Measurements from ENCODE around the gene TENM4. TPM values are rescaled to one million over a fixed set of nuclear protein-coding genes. Genes with fewer than 3 reads are reported as not detected.

The TENM4 gene
- total RNA-seq, 2 donors from 2014 or later = 68.2 to 130 TPM

GRCh38 chr11:78748918-78749690, 691.7 kb downstream of the TENM4 start:
- Mint-ChIP-seq H3K27ac (no peak overlapping the region), H3K36me3 (ENCODE audit: low read depth) (peaks cover 27% of the 10 kb centered on the region), H3K4me1 (no peaks in the 10 kb centered on the region), H3K9me3 (no peaks in the 10 kb centered on the region), H3K27me3 (ENCODE audit: insufficient read depth) (no peaks in the 10 kb centered on the region), H3K4me3 (no peak overlapping the region)
- no peak overlapping the region for H3K27ac ChIP-seq (ENCODE audit: low read depth, low read length)
- no peaks in the 10 kb centered on the region for H3K9me3 ChIP-seq (ENCODE audit: control insufficient read depth, low read length)
- H3K36me3 ChIP-seq (ENCODE audit: control insufficient read depth, insufficient read depth, low read length) = no peaks in the 10 kb centered on the region
- no peak overlapping the region for H3K9ac ChIP-seq (ENCODE audit: extremely low read depth, low read length, poor library complexity, severe bottlenecking)
- TF ChIP-seq CTCF (conservative IDR thresholded peaks at IDR 0.05) = no peak
- no peak overlapping the region for H3K4me3 ChIP-seq (ENCODE audit: low read length)
- H3K27me3 ChIP-seq (ENCODE audit: control insufficient read depth, insufficient read depth, low read length, poor library complexity, severe bottlenecking) = no peaks in the 10 kb centered on the region
- DNase-seq = no peak
- no peaks in the 10 kb centered on the region for H3K4me1 ChIP-seq (ENCODE audit: control insufficient read depth, insufficient read depth, low read length)
- WGBS, 2 experiments (ENCODE audit: insufficient coverage in 1 of 2, insufficient read length in 1 of 2) = 89 to 93% methylated on average over 3 to 4 of the region's 7 CpGs

GRCh38 chr11:78744949-78745348, 695.9 kb downstream of the TENM4 start:
- H3K4me3 Mint-ChIP-seq = no peak overlapping the region
- no peak for DNase-seq

GRCh38 chr11:78744202-78744601, 696.6 kb downstream of the TENM4 start:
- no peak overlapping the region for H3K9ac ChIP-seq (ENCODE audit: extremely low read depth, low read length, poor library complexity, severe bottlenecking)

More at GRCh38 chr11:78744949-78745348, 695.9 kb downstream of the TENM4 start:
- H3K36me3 ChIP-seq (ENCODE audit: control insufficient read depth, insufficient read depth, low read length) = no peaks in the 10 kb centered on the region
- Mint-ChIP-seq H3K9me3 (no peaks in the 10 kb centered on the region), H3K27me3 (ENCODE audit: insufficient read depth) (no peaks in the 10 kb centered on the region), H3K36me3 (ENCODE audit: low read depth) (peaks cover 20% of the 10 kb centered on the region), H3K4me1 (peaks cover 8% of the 10 kb centered on the region), H3K27ac (no peak overlapping the region)
- TF ChIP-seq CTCF (conservative IDR thresholded peaks at IDR 0.05) = no peak
- WGBS, 2 experiments (ENCODE audit: insufficient coverage in 1 of 2, insufficient read length in 1 of 2) = 90 to 96% methylated on average over 3 to 4 of the region's 5 CpGs
- H3K27ac ChIP-seq (ENCODE audit: low read depth, low read length) = no peak overlapping the region
- no peaks in the 10 kb centered on the region for H3K4me1 ChIP-seq (ENCODE audit: control insufficient read depth, insufficient read depth, low read length)
- H3K27me3 ChIP-seq (ENCODE audit: control insufficient read depth, insufficient read depth, low read length, poor library complexity, severe bottlenecking) = no peaks in the 10 kb centered on the region
- H3K9ac ChIP-seq (ENCODE audit: extremely low read depth, low read length, poor library complexity, severe bottlenecking) = no peak overlapping the region
- H3K4me3 ChIP-seq (ENCODE audit: low read length) = no peak overlapping the region
- no peaks in the 10 kb centered on the region for H3K9me3 ChIP-seq (ENCODE audit: control insufficient read depth, low read length)

More at GRCh38 chr11:78744202-78744601, 696.6 kb downstream of the TENM4 start:
- DNase-seq = no peak
- H3K27ac ChIP-seq (ENCODE audit: low read depth, low read length) = no peak overlapping the region
- H3K9me3 Mint-ChIP-seq = no peaks in the 10 kb centered on the region
- no peaks in the 10 kb centered on the region for H3K27me3 ChIP-seq (ENCODE audit: control insufficient read depth, insufficient read depth, low read length, poor library complexity, severe bottlenecking)
- 92 to 98% methylated on average over 4 to 6 of the region's 6 CpGs for WGBS, 2 experiments (ENCODE audit: insufficient coverage in 1 of 2, insufficient read length in 1 of 2)
- H3K4me1 ChIP-seq (ENCODE audit: control insufficient read depth, insufficient read depth, low read length) = no peaks in the 10 kb centered on the region
- H3K4me1 Mint-ChIP-seq = peaks cover 8% of the 10 kb centered on the region
- H3K36me3 Mint-ChIP-seq (ENCODE audit: low read depth) = peaks cover 20% of the 10 kb centered on the region
- no peaks in the 10 kb centered on the region for H3K9me3 ChIP-seq (ENCODE audit: control insufficient read depth, low read length)
- H3K4me3 ChIP-seq (ENCODE audit: low read length) = no peak overlapping the region
- no peak for TF ChIP-seq CTCF (conservative IDR thresholded peaks at IDR 0.05)
- H3K36me3 ChIP-seq (ENCODE audit: control insufficient read depth, insufficient read depth, low read length) = no peaks in the 10 kb centered on the region
- H3K27me3 Mint-ChIP-seq (ENCODE audit: insufficient read depth) = no peaks in the 10 kb centered on the region
- H3K4me3 Mint-ChIP-seq = no peak overlapping the region
- no peak overlapping the region for H3K27ac Mint-ChIP-seq

Measured in endodermal cell (in vitro differentiated cells).